ENCODE results near the gene COL1A2. TPM values are rescaled to one million over a fixed set of nuclear protein-coding genes. Genes with fewer than 3 reads are reported as not detected.

Gene COL1A2
- total and polyA plus RNA-seq, 2 of the 13 experiments (the other 11 are each of a cell fraction or from before 2014, with no cell fraction given): not detected

DNA sequence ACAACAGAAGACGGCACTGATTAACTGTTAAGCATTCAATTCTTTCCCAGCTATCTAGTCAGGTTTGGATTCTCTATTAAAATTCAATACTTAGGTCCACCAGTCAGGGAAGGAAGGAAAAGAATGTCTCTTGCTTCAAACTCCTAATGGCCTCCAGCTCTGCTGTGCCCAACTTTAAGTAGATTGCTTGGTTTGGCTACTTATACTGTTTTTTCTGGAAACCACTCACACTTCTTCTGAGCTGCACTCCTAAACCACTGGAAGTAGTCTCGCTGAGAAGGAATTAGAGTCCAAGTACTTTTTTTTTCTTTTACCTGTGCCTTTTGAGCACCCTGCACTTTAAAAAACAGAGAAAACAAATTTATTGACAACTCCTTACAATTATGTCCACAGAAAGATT, 26.7 kb upstream of the COL1A2 start (continued):
- TF ChIP-seq CREB1 (IDR thresholded peaks at IDR 0.05) (no peak), CREB1 (CRISPR knock-in tag; IDR thresholded peaks at IDR 0.05) (no peak), AKAP8 (CRISPR knock-in tag; IDR thresholded peaks at IDR 0.05) (no peak), ZNF646 (CRISPR knock-in tag; IDR thresholded peaks at IDR 0.05) (no peak), ZNF333 (CRISPR knock-in tag; IDR thresholded peaks at IDR 0.05; ENCODE audit: borderline replicate concordance) (no peak)

- no peak for FAIRE-seq
- POLR2A ChIA-PET: no interaction called here
- TF ChIP-seq FOSL2 (CRISPR knock-in tag; IDR thresholded peaks at IDR 0.05): no peak
- TF ChIP-seq NCOR1 (IDR thresholded peaks at IDR 0.05; ENCODE audit: borderline replicate concordance, low read length): no peak
- no peak for TF ChIP-seq MTA3 (CRISPR knock-in tag; IDR thresholded peaks at IDR 0.05)
- TF ChIP-seq ARNTL (CRISPR knock-in tag; IDR thresholded peaks at IDR 0.05): no peak
- no peak for TF ChIP-seq ZNF274 (CRISPR knock-in tag; IDR thresholded peaks at IDR 0.05)
- TF ChIP-seq FLYWCH1 (CRISPR knock-in tag; IDR thresholded peaks at IDR 0.05): no peak
- TF ChIP-seq, protein P1, sequence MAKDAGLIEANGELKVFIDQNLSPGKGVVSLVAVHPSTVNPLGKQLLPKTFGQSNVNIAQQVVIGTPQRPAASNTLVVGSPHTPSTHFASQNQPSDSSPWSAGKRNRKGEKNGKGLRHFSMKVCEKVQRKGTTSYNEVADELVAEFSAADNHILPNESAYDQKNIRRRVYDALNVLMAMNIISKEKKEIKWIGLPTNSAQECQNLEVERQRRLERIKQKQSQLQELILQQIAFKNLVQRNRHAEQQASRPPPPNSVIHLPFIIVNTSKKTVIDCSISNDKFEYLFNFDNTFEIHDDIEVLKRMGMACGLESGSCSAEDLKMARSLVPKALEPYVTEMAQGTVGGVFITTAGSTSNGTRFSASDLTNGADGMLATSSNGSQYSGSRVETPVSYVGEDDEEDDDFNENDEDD (CRISPR knock-in tag; IDR thresholded peaks at IDR 0.05; ENCODE audit: borderline replicate concordance): no peak
- TF ChIP-seq PCBP1 (IDR thresholded peaks at IDR 0.05; ENCODE audit: borderline replicate concordance, low read depth, low read length): no peak
- TF ChIP-seq ZNF382 (CRISPR knock-in tag; IDR thresholded peaks at IDR 0.05; ENCODE audit: borderline replicate concordance): no peak
- no peak for TF ChIP-seq CAMTA2 (CRISPR knock-in tag; IDR thresholded peaks at IDR 0.05; ENCODE audit: borderline replicate concordance)
- TF ChIP-seq, protein P2, sequence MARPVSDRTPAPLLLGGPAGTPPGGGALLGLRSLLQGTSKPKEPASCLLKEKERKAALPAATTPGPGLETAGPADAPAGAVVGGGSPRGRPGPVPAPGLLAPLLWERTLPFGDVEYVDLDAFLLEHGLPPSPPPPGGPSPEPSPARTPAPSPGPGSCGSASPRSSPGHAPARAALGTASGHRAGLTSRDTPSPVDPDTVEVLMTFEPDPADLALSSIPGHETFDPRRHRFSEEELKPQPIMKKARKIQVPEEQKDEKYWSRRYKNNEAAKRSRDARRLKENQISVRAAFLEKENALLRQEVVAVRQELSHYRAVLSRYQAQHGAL (CRISPR knock-in tag; IDR thresholded peaks at IDR 0.05; ENCODE audit: not compliant biosample characterization): no peak
- no peak for TF ChIP-seq ZNF180 (CRISPR knock-in tag; IDR thresholded peaks at IDR 0.05; ENCODE audit: borderline replicate concordance, low read depth)
Measured at GRCh38 chr7:94368371-94368791, 26.3 kb upstream of the COL1A2 start.

More at GRCh38 chr7:94368371-94368791, 26.3 kb upstream of the COL1A2 start:
- in situ Hi-C loops (cut with HindIII; ENCODE audit: extremely low pct_ligation_motif_present, low pct_unique_long_range_greater_than_20kb): no loop called here
- no peak overlapping the region for H3K9ac ChIP-seq (ENCODE audit: insufficient read depth, low read depth, low read length)
- no peak overlapping the region for H2AFZ ChIP-seq (ENCODE audit: low read length)
- H3K27me3 ChIP-seq (ENCODE audit: control insufficient read depth in 1 of 2, insufficient read depth in 2 of 2, low read length in 2 of 2): peaks cover 0 to 3% of the 10 kb centered on the region in 2 experiments; a peak in 1 of 5 replicates
- no peaks in the 10 kb centered on the region for H3K36me3 ChIP-seq (replicated peaks in 1 of 2; ENCODE audit: control insufficient read depth in 1 of 2, insufficient read depth in 2 of 2, low read length in 2 of 2)
- H3K79me2 ChIP-seq (ENCODE audit: insufficient read depth, low read length): no peaks in the 10 kb centered on the region
- no peak for ATAC-seq
- BruUV-seq (replicated peaks): no TSS peak
- no peak overlapping the region for H3K4me3 ChIP-seq (replicated peaks in 1 of 3; ENCODE audit: insufficient read depth in 1 of 3, low read depth in 2 of 3, low read length in 3 of 3)
- no peaks in the 10 kb centered on the region for H4K20me1 ChIP-seq (ENCODE audit: insufficient read depth, low read length)
- no peaks in the 10 kb centered on the region for H3K4me1 ChIP-seq (ENCODE audit: insufficient read depth, low read length)
- CTCF ChIA-PET (ENCODE audit: low intra/inter-chr PET ratio, low total read pairs): no interaction called here
- intact Hi-C loops (cut with micrococcal nuclease; ENCODE audit: unreplicated experiment): no loop called here
- H3K9me3 ChIP-seq (ENCODE audit: low read length): no peaks in the 10 kb centered on the region
- DNase-seq (ENCODE audit: low spot score): no peak
- WGBS (ENCODE audit: low lambda C conversion rate): 5% methylated on average over 5 of the region's 5 CpGs
- H3K27ac ChIP-seq (ENCODE audit: extremely low read length, insufficient read depth, low read length): no peak overlapping the region
- no peak overlapping the region for H3K4me2 ChIP-seq (ENCODE audit: low read depth, low read length)
